ENCODE data around the gene ZNF683. TPM values are rescaled to one million over a fixed set of nuclear protein-coding genes. Genes with fewer than 3 reads are reported as not detected.

Gene ZNF683
- total RNA-seq, 3 donors from 2014 or later = 0.48 to 0.59 TPM; not detected in 1

DNA sequence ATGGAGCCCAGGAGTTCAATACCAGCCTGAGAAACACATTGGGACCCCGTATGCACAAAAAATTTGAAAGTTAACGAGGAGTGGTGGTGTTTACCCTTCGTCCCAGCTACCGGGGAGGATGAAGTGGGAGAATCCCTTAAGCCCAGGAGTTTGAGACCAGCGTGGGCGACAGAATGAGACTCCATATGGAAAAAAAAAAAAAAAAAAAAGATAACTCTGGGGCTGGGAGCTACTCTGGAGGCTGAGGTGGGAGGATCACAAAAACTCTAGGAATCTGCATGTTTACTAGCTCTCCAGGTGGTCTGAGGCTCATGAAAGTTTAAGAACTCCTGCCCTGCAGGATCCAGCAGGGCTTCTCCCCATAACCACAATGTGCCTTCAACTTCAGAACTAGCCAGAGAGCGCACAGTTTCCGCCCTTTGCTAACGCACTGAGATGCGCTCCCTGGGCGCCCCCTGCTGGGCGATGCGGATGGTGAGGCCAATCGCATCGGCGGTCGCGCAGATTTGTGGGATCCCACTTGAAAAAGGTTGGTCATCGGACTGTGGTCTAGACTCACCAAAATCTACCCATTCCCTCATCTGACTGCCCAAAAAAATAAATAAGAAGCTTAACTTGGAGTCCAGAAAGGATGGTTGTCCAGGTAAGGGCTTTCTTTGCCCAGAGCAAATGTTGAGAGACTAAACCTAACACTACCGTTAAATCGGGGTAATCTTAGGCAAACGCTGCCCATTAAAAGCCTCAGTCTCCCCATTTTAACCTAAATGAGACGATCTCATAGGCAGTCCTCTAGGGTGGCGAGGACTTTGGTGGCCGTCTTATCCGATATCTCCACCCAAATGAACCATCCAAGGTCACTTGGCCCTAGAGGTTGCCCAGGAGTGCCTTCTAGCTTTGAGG lies 8.8 kb downstream of the ZNF683 start:
- H3K4me1 ChIP-seq = peaks cover 0 to 9% of the 10 kb centered on the region in 2 donors
- peak; percentile 37 to 84 for DNase-seq (ENCODE audit: low spot score in 2 of 2)
- no peak for TF ChIP-seq POLR2AphosphoS5 (IDR thresholded peaks at IDR 0.05)
- TF ChIP-seq, protein P1, sequence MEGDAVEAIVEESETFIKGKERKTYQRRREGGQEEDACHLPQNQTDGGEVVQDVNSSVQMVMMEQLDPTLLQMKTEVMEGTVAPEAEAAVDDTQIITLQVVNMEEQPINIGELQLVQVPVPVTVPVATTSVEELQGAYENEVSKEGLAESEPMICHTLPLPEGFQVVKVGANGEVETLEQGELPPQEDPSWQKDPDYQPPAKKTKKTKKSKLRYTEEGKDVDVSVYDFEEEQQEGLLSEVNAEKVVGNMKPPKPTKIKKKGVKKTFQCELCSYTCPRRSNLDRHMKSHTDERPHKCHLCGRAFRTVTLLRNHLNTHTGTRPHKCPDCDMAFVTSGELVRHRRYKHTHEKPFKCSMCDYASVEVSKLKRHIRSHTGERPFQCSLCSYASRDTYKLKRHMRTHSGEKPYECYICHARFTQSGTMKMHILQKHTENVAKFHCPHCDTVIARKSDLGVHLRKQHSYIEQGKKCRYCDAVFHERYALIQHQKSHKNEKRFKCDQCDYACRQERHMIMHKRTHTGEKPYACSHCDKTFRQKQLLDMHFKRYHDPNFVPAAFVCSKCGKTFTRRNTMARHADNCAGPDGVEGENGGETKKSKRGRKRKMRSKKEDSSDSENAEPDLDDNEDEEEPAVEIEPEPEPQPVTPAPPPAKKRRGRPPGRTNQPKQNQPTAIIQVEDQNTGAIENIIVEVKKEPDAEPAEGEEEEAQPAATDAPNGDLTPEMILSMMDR (IDR thresholded peaks at IDR 0.05) = peak; percentile 39 to 88 (median 71)
- H3K27me3 ChIP-seq = peaks cover 8 to 55% of the 10 kb centered on the region in 2 donors
- intact Hi-C loops (cut with DNase I; ENCODE audit: low total_unique reads) = no loop called here
- H3K9me3 ChIP-seq = no peaks in the 10 kb centered on the region
- H3K36me3 ChIP-seq = no peaks in the 10 kb centered on the region
- H3K27ac ChIP-seq = no peak overlapping the region
- H3K4me3 ChIP-seq = no peak overlapping the region

DNA sequence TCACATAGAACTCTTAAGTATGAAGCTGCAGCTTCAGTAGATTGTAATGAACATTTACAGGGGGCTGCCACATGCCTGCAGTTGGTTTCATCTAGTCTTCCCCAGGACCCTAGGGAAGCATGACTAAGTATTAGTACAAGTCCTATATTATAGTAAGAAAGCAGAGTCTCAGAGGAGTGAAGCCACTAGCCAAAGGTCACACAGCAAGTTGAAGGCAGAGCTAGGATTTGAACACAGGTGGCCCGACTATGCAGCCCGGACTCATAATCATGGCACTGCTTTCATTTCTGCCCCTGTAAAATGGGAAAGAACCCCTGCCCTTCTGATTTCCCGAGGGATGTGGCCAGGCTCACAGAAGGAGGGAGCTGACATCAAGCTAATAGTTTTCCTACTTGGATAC lies 10.2 kb downstream of the ZNF683 start:
- DNase-seq (ENCODE audit: low spot score in 2 of 2) = no peak
- Histone ChIP-seq H3K4me3 (no peak overlapping the region), H3K27me3 (peaks cover 8 to 55% of the 10 kb centered on the region in 2 donors), H3K27ac (no peak overlapping the region), H3K9me3 (no peaks in the 10 kb centered on the region), H3K4me1 (peaks cover 0 to 9% of the 10 kb centered on the region in 2 donors), H3K36me3 (no peaks in the 10 kb centered on the region)
- intact Hi-C loops (cut with DNase I; ENCODE audit: low total_unique reads) = no loop called here
- TF ChIP-seq, protein P1 (IDR thresholded peaks at IDR 0.05) = no peak
- TF ChIP-seq POLR2AphosphoS5 (IDR thresholded peaks at IDR 0.05) (no peak), POLR2A (IDR thresholded peaks at IDR 0.05) (no peak)

DNA sequence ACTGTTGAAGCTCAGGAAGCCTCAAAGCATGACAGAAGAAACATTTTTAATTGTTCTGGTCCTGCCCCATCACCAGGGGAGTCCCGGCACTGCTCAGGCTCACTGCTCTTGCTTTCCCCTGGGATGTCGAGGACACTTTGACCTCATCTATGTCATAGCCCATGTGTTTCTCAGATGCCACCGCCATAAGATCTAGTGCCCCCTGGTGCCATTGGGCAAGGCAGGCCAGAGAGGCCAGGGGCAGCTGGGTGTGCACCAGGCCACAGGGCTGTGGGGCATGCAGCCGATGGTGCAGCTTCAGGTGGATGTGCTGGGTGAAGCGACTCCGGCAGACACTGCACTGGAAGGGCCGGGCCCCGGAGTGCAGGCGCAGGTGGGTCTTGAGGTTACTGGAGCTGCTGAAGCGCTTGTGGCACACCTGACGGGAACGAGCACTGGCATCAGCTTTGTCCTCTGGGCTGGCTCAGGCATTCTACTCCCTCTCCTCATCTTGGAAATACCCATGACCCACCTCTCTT lies 10.9 kb downstream of the ZNF683 start:
- DNase-seq (ENCODE audit: low spot score in 2 of 2) = no peak
- Histone ChIP-seq H3K4me3 (no peak overlapping the region), H3K9me3 (no peaks in the 10 kb centered on the region), H3K27ac (no peak overlapping the region), H3K4me1 (peaks cover 0 to 9% of the 10 kb centered on the region in 2 donors), H3K36me3 (no peaks in the 10 kb centered on the region), H3K27me3 (peaks cover 8 to 55% of the 10 kb centered on the region in 2 donors)
- intact Hi-C loops (cut with DNase I; ENCODE audit: low total_unique reads) = no loop called here
- TF ChIP-seq, protein P1 (IDR thresholded peaks at IDR 0.05) = no peak
- TF ChIP-seq POLR2A (IDR thresholded peaks at IDR 0.05) = no peak
- no peak for TF ChIP-seq POLR2AphosphoS5 (IDR thresholded peaks at IDR 0.05)

DNA sequence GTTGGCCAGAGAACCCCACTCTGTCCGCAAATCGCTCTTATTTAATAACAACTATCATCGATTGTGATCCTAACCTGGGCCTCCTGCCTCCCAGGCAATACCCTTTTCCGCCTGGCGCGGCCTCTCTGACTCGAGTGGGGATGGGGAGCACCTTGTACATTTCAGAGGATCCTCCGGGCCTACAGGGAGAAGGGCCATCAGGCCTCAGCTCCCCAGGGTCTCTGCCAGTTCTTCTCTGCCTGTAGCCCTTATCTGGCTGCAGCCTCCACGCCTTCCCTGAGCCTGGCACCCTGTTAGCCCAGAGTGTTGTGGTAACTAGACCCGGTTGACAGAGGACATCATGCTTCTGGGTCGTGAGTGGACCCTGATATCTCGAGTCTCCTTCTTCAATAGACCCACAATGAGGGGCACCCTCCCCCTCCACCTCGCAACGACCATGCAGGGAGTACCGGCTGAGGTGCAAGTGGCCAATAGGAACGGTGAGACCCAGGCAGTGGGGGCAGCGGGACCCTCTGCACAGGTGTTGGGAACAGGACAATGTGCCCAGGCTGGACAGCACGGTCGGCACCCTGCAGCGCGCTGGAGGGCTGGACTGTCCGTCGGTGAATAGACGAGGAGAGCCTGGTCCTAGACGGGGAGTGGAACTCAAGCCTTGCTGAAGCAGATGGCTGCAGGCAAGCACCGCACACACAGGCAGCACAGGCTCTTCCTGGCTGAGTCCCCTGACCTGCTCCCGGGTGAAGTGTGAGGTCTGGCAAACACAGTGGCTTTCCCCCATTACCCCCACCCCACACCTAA lies 11.5 kb downstream of the ZNF683 start:
- Histone ChIP-seq H3K27ac (no peak overlapping the region), H3K4me1 (peaks cover 0 to 9% of the 10 kb centered on the region in 2 donors), H3K27me3 (peaks cover 8 to 55% of the 10 kb centered on the region in 2 donors), H3K4me3 (peak overlapping the region in 2 of 3 donors; percentile 44 to 64), H3K36me3 (no peaks in the 10 kb centered on the region), H3K9me3 (no peaks in the 10 kb centered on the region)
- DNase-seq (ENCODE audit: low spot score in 2 of 2) = no peak
- intact Hi-C loops (cut with DNase I; ENCODE audit: low total_unique reads) = no loop called here
- TF ChIP-seq, protein P1 (IDR thresholded peaks at IDR 0.05) = no peak
- TF ChIP-seq POLR2A (IDR thresholded peaks at IDR 0.05) (no peak), POLR2AphosphoS5 (IDR thresholded peaks at IDR 0.05) (no peak)
